Stimulated activated CD8-positive, alpha-beta memory T cell treated with anti-CD3 and anti-CD28 coated beads, Interleukin-12 subunit alpha, Interleukin-12 subunit beta, amount 100 ng/mL, for 4 hours (primary cell): Measurements from ENCODE around the gene UBE2B.

Source experiments
- DNase-seq: peaks from one replicate; pipeline ENCODE4 v3.0.0-alpha.2; 2020; ENCODE audit warnings: low read depth

UBE2B gene

DNA sequence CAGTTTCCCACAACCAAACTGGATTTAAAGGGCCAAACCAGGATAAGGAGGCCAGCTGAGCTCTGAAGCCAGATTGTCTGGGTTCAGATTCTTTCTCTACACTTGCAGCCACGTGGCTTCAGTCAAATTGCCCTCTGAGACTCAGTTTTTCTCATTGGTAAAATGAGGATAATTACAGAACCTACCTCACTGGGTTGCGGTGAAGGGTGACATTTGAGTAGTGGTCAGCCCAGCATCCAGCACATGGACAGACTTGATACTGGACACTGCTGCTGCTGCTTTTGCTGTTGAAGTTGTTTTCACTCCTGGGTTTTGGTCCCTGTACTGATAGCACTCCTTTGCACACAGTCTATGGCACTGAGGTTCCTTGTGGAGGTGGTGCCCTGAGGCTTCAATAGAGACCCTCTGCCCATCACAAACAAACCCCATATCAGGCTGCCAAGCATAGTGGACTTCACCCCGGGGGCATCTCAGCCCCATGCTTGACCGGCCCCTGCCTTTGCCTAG, 66.0 kb downstream of the UBE2B start:
- DNase-seq = no peak

GRCh38 chr5:134437847-134438581, 66.6 kb downstream of the UBE2B start:
- no peak for DNase-seq

GRCh38 chr5:134438721-134439123, 67.4 kb downstream of the UBE2B start:
- DNase-seq = no peak

- DNase-seq = no peak
Measured at GRCh38 chr5:134439210-134439654, 67.9 kb downstream of the UBE2B start.

GRCh38 chr5:134440201-134440755, 68.9 kb downstream of the UBE2B start:
- DNase-seq = no peak
